Measurements from ENCODE around the gene PRKCH. TPM values are rescaled to one million over a fixed set of nuclear protein-coding genes. Genes with fewer than 3 reads are reported as not detected.

Gene PRKCH
- total RNA-seq, 1 experiment from 2014 or later = 12.4 TPM

DNA sequence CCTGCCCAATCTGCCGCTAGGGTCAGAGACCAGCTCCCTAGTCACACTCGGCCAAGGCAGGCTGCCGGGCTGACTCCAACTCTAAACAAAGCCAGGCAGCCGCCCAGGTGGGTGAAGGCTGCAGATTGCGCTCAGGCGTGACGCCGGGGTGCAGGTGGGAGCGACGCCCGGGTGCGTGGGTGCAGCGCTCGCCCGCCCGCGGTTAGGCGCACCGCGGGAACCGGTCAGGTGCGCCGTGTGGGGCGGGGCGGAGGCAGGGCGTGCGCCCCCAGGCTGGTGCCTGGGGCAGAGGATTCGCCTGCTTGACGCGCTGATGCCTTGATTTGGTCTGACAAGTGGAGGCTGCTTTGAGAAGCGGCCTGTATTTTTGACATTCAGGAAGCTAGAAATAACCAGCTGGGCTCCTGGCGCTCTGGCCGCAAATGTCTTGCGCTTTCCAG, 247.2 kb downstream of the PRKCH start:
- Mint-ChIP-seq H3K9me3 (ENCODE audit: unreplicated experiment) (no peaks in the 10 kb centered on the region), H3K4me1 (ENCODE audit: insufficient read depth, unreplicated experiment) (peaks cover 75% of the 10 kb centered on the region), H3K4me3 (ENCODE audit: unreplicated experiment) (peak overlapping the region; percentile 67), H3K36me3 (ENCODE audit: insufficient read depth, unreplicated experiment) (no peaks in the 10 kb centered on the region), H3K27me3 (ENCODE audit: insufficient read depth, unreplicated experiment) (no peaks in the 10 kb centered on the region), H3K27ac (ENCODE audit: low read depth, unreplicated experiment) (peak overlapping the region; percentile 85)
- BruUV-seq (replicated peaks) = no TSS peak
- ChIA-PET CTCF (interaction anchor here (0.6 to 2.8 kb wide), 5 partner anchors 22 to 101 kb away, joined by 3 to 15 read pairs (median 3); no protein-coding TSS in a partner anchor), POLR2A (interaction anchor here (0.6 to 4.7 kb wide), 18 partner anchors 9 to 161 kb away, joined by 3 to 51 read pairs (median 10); partner anchors contain the start of gene HIF1A)
- intact Hi-C loops (cut with micrococcal nuclease) = loop anchor here (2.0 kb wide), 1 partner anchor 44 kb away; no protein-coding TSS in a partner anchor
- TF ChIP-seq, protein P1, sequence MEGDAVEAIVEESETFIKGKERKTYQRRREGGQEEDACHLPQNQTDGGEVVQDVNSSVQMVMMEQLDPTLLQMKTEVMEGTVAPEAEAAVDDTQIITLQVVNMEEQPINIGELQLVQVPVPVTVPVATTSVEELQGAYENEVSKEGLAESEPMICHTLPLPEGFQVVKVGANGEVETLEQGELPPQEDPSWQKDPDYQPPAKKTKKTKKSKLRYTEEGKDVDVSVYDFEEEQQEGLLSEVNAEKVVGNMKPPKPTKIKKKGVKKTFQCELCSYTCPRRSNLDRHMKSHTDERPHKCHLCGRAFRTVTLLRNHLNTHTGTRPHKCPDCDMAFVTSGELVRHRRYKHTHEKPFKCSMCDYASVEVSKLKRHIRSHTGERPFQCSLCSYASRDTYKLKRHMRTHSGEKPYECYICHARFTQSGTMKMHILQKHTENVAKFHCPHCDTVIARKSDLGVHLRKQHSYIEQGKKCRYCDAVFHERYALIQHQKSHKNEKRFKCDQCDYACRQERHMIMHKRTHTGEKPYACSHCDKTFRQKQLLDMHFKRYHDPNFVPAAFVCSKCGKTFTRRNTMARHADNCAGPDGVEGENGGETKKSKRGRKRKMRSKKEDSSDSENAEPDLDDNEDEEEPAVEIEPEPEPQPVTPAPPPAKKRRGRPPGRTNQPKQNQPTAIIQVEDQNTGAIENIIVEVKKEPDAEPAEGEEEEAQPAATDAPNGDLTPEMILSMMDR (IDR thresholded peaks at IDR 0.05; ENCODE audit: unreplicated experiment) = peak; percentile 7
- DNase-seq (ENCODE audit: unreplicated experiment) = peak; percentile 69

- Mint-ChIP-seq H3K36me3 (ENCODE audit: insufficient read depth, unreplicated experiment) (no peaks in the 10 kb centered on the region), H3K4me1 (ENCODE audit: insufficient read depth, unreplicated experiment) (peaks cover 74% of the 10 kb centered on the region), H3K9me3 (ENCODE audit: unreplicated experiment) (no peaks in the 10 kb centered on the region), H3K4me3 (ENCODE audit: unreplicated experiment) (peak overlapping the region; percentile 67), H3K27me3 (ENCODE audit: insufficient read depth, unreplicated experiment) (no peaks in the 10 kb centered on the region), H3K27ac (ENCODE audit: low read depth, unreplicated experiment) (peak overlapping the region; percentile 92)
- intact Hi-C loops (cut with micrococcal nuclease) = loop anchor here (2.0 kb wide), 1 partner anchor 45 kb away; no protein-coding TSS in a partner anchor
- CTCF ChIA-PET = interaction anchor here (0.7 to 2.8 kb wide), 7 partner anchors 23 to 100 kb away, joined by 3 to 15 read pairs (median 3); no protein-coding TSS in a partner anchor
- POLR2A ChIA-PET = interaction anchor here (0.8 to 4.7 kb wide), 28 partner anchors 8 to 182 kb away, joined by 3 to 51 read pairs (median 6); partner anchors contain the start of gene HIF1A
- DNase-seq (ENCODE audit: unreplicated experiment) = no peak
- TF ChIP-seq, protein P1 (IDR thresholded peaks at IDR 0.05; ENCODE audit: unreplicated experiment) = no peak
- TSS peak; percentile 50 for BruUV-seq (replicated peaks)
Observed at GRCh38 chr14:61569308-61569707, 247.9 kb downstream of the PRKCH start.

DNA sequence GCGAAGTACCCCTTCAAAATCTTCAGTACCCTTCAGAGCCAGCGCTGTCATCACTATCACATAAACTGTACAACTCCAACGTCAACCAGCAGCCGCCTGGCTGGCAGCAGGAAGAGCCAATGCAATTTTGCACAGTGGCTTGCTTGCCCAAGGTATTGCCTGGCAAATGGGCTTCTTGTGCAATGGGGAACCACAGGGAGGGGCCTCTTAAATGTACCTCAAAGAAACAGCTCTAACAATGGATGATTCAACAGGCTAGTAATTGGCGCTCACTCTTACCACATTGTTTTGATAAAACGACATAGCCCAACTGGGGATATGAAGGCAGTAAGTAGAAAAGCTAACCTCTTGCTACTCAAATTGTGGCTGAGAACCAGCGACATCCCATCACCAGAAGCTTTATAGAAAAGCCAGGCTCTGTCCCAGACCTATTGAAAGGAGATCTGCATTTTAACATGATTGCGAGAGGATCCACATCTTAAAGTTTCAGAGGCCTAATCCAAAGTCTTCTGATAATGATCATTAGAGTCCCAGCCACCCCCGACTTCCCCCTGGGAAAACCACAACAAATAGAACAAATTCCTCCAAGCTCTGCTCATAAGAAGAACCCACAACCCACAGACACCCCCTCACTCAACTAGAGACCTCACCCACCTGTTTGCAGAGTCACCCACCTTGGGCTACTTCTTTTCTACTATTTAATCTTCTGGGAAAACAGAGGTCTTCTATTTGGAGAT, 248.6 kb downstream of the PRKCH start:
- peaks cover 69% of the 10 kb centered on the region for H3K4me1 Mint-ChIP-seq (ENCODE audit: insufficient read depth, unreplicated experiment)
- H3K9me3 Mint-ChIP-seq (ENCODE audit: unreplicated experiment) = no peaks in the 10 kb centered on the region
- H3K27ac Mint-ChIP-seq (ENCODE audit: low read depth, unreplicated experiment) = peak overlapping the region; percentile 92
- TF ChIP-seq, protein P1 (IDR thresholded peaks at IDR 0.05; ENCODE audit: unreplicated experiment) = no peak
- peak; percentile 98 for DNase-seq (ENCODE audit: unreplicated experiment)
- intact Hi-C loops (cut with micrococcal nuclease) = loop anchor here (2.0 to 5.0 kb wide), 2 partner anchors 45 to 267 kb away; no protein-coding TSS in a partner anchor
- no TSS peak for BruUV-seq (replicated peaks)
- H3K36me3 Mint-ChIP-seq (ENCODE audit: insufficient read depth, unreplicated experiment) = no peaks in the 10 kb centered on the region
- POLR2A ChIA-PET = interaction anchor here (0.6 to 4.7 kb wide), 34 partner anchors 8 to 192 kb away, joined by 3 to 51 read pairs (median 6); partner anchors contain the start of genes HIF1A and SNAPC1
- peak overlapping the region; percentile 67 for H3K4me3 Mint-ChIP-seq (ENCODE audit: unreplicated experiment)
- H3K27me3 Mint-ChIP-seq (ENCODE audit: insufficient read depth, unreplicated experiment) = no peaks in the 10 kb centered on the region
- CTCF ChIA-PET = interaction anchor here (0.7 to 2.8 kb wide), 5 partner anchors 45 to 100 kb away, joined by 3 to 15 read pairs (median 5); no protein-coding TSS in a partner anchor

All from MCF 10A (cell line).